GM10266 (cell line): ENCODE data around the gene KRTAP4-9.
"Not testable (repeated sequence)": the region's sequence is repeated elsewhere in the genome, so short reads cannot be mapped to it uniquely, and the experiment has no call there.

Experiments
- DNase-seq: peaks from one replicate; pipeline ENCODE4 v3.0.0; 2012; ENCODE audit errors: extremely low spot score
- CTCF ChIP-seq: IDR thresholded peaks from 2 replicates; pipeline ENCODE4 v1.5.1; 2012; ENCODE audit warnings: mild to moderate bottlenecking, low read depth; ENCODE audit not compliant: control insufficient read depth, insufficient read depth; ENCODE audit errors: missing control alignments

The KRTAP4-9 gene

GRCh38 chr17:41105347-41105746, at the start of gene KRTAP4-9:
Gene KRTAP4-9, plus strand, starts transcription at chr17:41105389. Its CDS starts 0 bp downstream, at chr17:41105389.
- DNase-seq = not testable (repeated sequence)

GRCh38 chr17:41057547-41057946, 47.6 kb upstream of the KRTAP4-9 start:
- no peak for TF ChIP-seq CTCF
- no peak for DNase-seq

GRCh38 chr17:41058741-41059140, 46.4 kb upstream of the KRTAP4-9 start:
- DNase-seq = no peak
- TF ChIP-seq CTCF = no peak

GRCh38 chr17:41059276-41060051, 45.7 kb upstream of the KRTAP4-9 start:
- DNase-seq = not testable (repeated sequence)

GRCh38 chr17:41060052-41060604, 45.1 kb upstream of the KRTAP4-9 start, which contains the start of gene KRTAP2-3:
Gene KRTAP2-3, minus strand, starts transcription at chr17:41060114. Its CDS starts 64 bp downstream, at chr17:41060050.
- TF ChIP-seq CTCF = no peak
- no peak for DNase-seq

GRCh38 chr17:41061964-41062363, 43.2 kb upstream of the KRTAP4-9 start:
- no peak for DNase-seq
- no peak for TF ChIP-seq CTCF

GRCh38 chr17:41063449-41063848, 41.7 kb upstream of the KRTAP4-9 start:
- no peak for TF ChIP-seq CTCF
- DNase-seq = no peak

GRCh38 chr17:41064301-41064700, 40.9 kb upstream of the KRTAP4-9 start:
- DNase-seq = no peak
- TF ChIP-seq CTCF = no peak

GRCh38 chr17:41065016-41065689, 40.0 kb upstream of the KRTAP4-9 start:
- not testable (repeated sequence) for DNase-seq
